HG03097 (cell line): Measurements from ENCODE around the gene NDST1.

ENCODE experiments used
- ATAC-seq: cut with Tn5 transposase; IDR thresholded peaks from one replicate; pipeline ENCODE4 v1.9.1; 2021; ENCODE audit not compliant: unreplicated experiment, low FRiP score

NDST1 gene

GRCh38 chr5:150540615-150541396 is 32.9 kb downstream of the NDST1 start:
- ATAC-seq: no peak

- ATAC-seq: no peak
These were observed 33.4 kb downstream of the NDST1 start for GRCh38 chr5:150541397-150541675.

GRCh38 chr5:150541895-150542294 is 34.0 kb downstream of the NDST1 start:
- no peak for ATAC-seq

- ATAC-seq: no peak
These were observed 35.1 kb downstream of the NDST1 start for GRCh38 chr5:150542933-150543445.

- peak; percentile 48 for ATAC-seq
These were observed 36.8 kb downstream of the NDST1 start for GRCh38 chr5:150544611-150545219.

- ATAC-seq: no peak
These were observed 37.3 kb downstream of the NDST1 start for GRCh38 chr5:150545246-150545645.

GRCh38 chr5:150548123-150548522 is 40.2 kb downstream of the NDST1 start:
- ATAC-seq: no peak

- no peak for ATAC-seq
These were observed 41.8 kb downstream of the NDST1 start for GRCh38 chr5:150549735-150550134.

GRCh38 chr5:150550286-150550685 is 42.4 kb downstream of the NDST1 start:
- ATAC-seq: no peak

- no peak for ATAC-seq
These were observed 43.1 kb downstream of the NDST1 start for GRCh38 chr5:150551066-150551465.

DNA sequence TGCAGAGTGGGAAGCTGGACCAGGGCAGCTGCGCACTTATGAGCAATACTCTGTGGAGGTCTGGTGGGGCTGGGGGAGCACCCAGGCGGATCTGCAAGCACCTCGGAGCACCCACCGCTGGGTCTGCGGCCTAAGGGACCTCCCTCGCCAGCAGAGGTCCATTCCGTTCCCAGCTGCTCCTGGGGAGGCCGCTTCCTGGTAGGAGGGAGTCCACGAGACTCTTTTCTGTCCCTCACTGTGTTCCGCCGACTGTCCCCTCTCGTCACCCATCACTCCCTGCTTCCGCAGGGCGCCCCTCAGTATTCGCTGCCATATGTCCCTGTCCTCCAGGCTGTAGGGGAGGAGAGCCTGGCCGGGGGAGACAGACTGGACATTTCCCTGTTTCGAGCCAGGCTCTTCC is 45.5 kb downstream of the NDST1 start:
- no peak for ATAC-seq

GRCh38 chr5:150553911-150554310 is 46.0 kb downstream of the NDST1 start:
- ATAC-seq: no peak

DNA sequence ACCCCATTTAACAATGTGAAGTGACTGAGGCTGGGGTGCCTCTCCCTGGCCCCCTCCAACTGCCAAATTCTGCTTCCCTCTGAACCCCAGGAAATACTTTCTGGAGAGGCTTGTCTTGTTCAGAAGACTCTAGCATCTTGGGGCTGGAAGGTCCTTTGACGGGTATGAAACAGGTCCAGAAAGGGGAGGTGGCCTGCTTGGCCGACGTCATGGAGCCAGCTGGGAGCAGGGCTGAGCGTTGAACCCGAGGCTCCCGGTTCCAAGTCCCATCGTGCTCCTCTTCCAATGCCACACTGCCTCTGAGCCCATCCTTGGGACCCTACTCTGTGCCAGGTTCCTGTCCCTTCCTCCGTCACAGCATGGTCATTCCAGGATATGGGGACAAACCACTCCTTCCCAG is 46.9 kb downstream of the NDST1 start:
- ATAC-seq: no peak

DNA sequence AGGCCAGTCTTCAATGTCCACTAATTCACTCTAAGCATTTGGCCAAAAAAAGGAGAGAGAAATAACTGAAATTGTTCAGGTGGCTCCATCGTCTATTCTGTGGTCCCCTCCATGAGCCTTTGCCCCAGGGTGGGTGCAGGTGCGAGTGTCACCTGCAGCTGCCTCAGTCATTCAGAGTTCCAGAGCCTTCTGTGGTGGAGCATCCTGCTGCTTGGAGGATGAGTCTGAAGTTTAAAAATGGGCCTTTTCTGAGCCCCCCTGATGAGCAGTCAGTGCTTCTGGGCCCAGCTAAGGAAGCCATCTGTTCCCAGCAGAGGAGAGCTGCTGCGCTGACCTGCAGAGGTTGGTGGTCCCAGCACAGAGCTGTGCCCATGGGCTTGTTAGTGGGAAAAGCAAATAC is 48.2 kb downstream of the NDST1 start:
- no peak for ATAC-seq

GRCh38 chr5:150556859-150557508 is 49.1 kb downstream of the NDST1 start:
- no peak for ATAC-seq

DNA sequence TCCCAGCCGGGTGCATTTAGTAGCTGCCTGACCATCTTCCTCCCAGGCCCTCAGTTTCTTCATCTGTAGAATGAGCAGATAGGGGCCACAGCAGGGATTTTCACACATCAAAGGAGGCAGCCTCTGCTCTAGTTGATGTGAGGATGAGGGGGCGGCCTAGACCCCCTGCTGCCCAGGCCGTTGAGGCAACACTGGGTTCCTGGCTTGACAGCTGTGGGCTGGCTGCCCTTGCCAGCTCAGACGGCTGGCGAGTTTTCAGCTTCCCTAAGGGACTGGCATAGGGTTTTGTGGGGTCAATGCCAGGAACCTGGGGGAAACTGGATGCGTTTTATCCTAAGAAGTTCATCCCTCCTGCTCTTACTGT is 49.6 kb downstream of the NDST1 start:
- ATAC-seq: no peak

DNA sequence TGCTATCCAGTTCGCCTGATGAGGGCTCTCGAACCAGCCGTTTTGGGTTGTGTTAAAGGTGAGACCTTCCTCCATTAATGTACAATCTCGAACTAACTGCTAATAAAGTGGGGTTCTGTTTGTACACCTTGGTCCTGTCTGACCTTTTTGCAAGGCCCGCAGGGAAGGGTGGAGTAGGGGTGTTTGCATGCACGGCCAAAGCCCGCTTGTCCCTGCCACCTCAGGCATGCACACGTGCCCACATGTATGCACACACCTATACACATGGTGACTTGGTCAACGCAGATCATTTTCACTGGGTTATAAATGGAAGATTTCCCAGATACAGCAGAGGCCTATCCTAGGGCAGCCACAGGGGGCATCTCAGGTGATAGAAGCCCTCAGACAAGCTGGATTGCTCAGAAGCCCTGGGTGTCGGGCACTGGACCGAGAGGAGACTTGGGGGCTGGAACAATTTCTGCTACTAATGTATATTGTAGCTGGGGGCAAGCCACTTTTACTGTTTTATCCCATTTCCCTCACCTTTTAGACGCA is 50.2 kb downstream of the NDST1 start:
- no peak for ATAC-seq

DNA sequence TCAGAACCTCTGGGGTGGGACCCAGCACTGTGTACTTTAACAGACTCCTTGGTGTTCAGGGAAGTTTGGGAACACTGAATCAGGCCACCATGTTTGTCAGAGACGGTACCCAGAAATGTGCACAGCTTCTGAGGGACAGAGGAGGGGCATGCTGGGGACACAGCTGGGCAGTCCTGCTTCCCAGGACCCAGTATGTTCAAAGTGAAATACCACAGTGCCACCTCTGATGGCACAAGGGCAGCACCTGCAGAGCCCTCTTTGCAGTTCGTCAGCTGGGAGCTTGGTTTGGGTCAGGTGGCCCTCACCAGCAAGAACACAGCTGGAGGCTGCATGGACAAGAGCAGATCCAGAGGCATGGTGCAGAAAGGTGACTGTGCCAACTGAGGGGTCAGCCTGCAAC is 51.2 kb downstream of the NDST1 start:
- ATAC-seq: no peak

DNA sequence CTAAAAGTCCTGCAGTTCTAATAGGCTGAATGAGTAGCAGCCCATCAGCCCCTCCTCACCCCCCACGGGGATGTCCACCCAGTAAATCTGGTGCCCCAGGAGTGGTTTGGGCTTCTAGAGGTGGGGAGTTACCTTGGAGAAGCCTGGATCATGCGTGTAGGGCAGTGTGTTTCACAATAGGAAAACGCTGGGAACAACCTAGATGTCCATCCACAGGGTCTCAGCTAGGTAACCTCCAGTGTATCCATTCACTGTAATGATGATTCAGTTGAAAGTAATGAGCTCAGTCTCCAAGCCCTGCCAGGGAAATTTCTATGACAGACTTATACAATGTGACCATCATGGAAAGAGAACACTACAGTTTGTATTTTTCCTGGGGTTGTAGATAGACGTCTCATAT is 51.8 kb downstream of the NDST1 start:
- no peak for ATAC-seq

GRCh38 chr5:150560401-150561191 is 52.7 kb downstream of the NDST1 start:
- peak; percentile 55 for ATAC-seq

DNA sequence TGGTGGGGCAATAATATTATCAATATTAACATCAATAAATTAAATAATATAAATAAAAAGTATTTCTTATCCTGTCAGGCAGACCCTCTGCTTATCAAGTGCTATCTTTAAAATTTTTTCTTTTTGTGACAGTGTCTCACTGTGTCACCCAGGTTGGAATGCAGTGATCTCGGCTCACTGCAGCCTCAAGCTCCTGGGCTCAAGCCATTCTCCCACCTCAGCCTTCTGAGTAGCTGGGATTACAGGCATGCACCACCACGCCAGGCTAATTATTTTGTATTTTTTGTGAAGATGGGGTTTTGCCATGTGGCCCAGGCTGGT is 53.2 kb downstream of the NDST1 start:
- no peak for ATAC-seq
